H1 (cell line): ENCODE measurements around the gene TEX51. TPM values are rescaled to one million over a fixed set of nuclear protein-coding genes. Genes with fewer than 3 reads are reported as not detected.

Source experiments
- CTCF ChIA-PET: fragments of 300-600 bp; sonication (Branson Sonifier 250); formaldehyde crosslinking; loops from one replicate; lab custom pipeline; 2021; ENCODE audit not compliant: partially characterized antibody; lab: Charles Lee
- POLR2A ChIA-PET: fragments of 300-600 bp; sonication (Branson Sonifier 250); formaldehyde crosslinking; loops from one replicate; lab custom pipeline; 2021; ENCODE audit warnings: inconsistent platforms; ENCODE audit not compliant: partially characterized antibody; lab: Charles Lee
- DNase-seq, 2 experiments: peaks; one replicate each; pipeline versions ENCODE4 v3.0.0 to v3.0.0-alpha.2; 2010 to 2022; ENCODE audit warnings: low spot score in 2 of 2, low read depth in 1 of 2, mixed read lengths in 1 of 2
- FAIRE-seq: peaks from 2 replicates; lab custom pipeline; 2011; peaks lifted over from hg19 to GRCh38; lab: Jason Lieb, UNC
- H2AFZ ChIP-seq: 2 replicates; pipeline ENCODE4 v1.8.1; 2012; ENCODE audit warnings: low read length, inconsistent platforms
- H2AK5ac ChIP-seq: 2 replicates; pipeline ENCODE4 v1.6.1; 2013; ENCODE audit warnings: low read depth, low read length
- H2BK120ac ChIP-seq: replicated peaks from 2 replicates; pipeline ENCODE3; 2013; ENCODE audit warnings: low read depth, low read length, inconsistent platforms
- H2BK12ac ChIP-seq: 2 replicates; pipeline ENCODE4 v1.6.1; 2013; ENCODE audit warnings: low read depth, low read length
- H2BK15ac ChIP-seq: 2 replicates; pipeline ENCODE4 v1.6.1; 2013; ENCODE audit warnings: low read length
- H2BK20ac ChIP-seq: 2 replicates; pipeline ENCODE4 v1.6.1; 2013; ENCODE audit warnings: low read length
- H2BK5ac ChIP-seq: 2 replicates; pipeline ENCODE4 v1.6.1; 2013; ENCODE audit warnings: low read depth, low read length
- H3K14ac ChIP-seq: 2 replicates; pipeline ENCODE4 v1.6.1; 2013; ENCODE audit warnings: inconsistent platforms; ENCODE audit not compliant: insufficient read length
- H3K18ac ChIP-seq: 2 replicates; pipeline ENCODE4 v1.6.1; 2013; ENCODE audit warnings: low read length; ENCODE audit errors: extremely low read depth
- H3K23ac ChIP-seq: 2 replicates; pipeline ENCODE4 v1.6.1; 2013; ENCODE audit warnings: inconsistent platforms; ENCODE audit not compliant: insufficient read length
- H3K23me2 ChIP-seq: 2 replicates; pipeline ENCODE4 v1.6.1; 2013; ENCODE audit warnings: low read depth, low read length
- H3K27ac ChIP-seq: 2 replicates; pipeline ENCODE4 v1.6.1; 2011; ENCODE audit warnings: low read depth, low read length, inconsistent platforms
- H3K27me3 ChIP-seq, 4 experiments: replicated peaks in 1 of 4; 1 replicate in 1 of 4; 2 replicates in 3 of 4; pipeline versions ENCODE4 v1.6.1 to v1.8.1; 2011 to 2013; ENCODE audit warnings: low read length in 3 of 4, mild to moderate bottlenecking in 3 of 4, inconsistent platforms in 2 of 4, mixed read lengths in 2 of 4, moderate library complexity in 1 of 4; ENCODE audit not compliant: control insufficient read depth in 3 of 4, insufficient read depth in 3 of 4; ENCODE audit errors: extremely low read depth in 1 of 4
- H3K36me3 ChIP-seq, 4 experiments: 2 replicates each; pipeline versions ENCODE4 v1.6.1 to v1.8.1; 2011 to 2013; ENCODE audit warnings: mild to moderate bottlenecking in 4 of 4, low read length in 3 of 4, moderate library complexity in 2 of 4, control low read depth in 1 of 4, inconsistent platforms in 1 of 4; ENCODE audit not compliant: insufficient read depth in 4 of 4, control insufficient read depth in 2 of 4
- H3K4ac ChIP-seq: replicated peaks from 2 replicates; pipeline ENCODE3; 2013; ENCODE audit warnings: low read length, low read depth, mixed read lengths, inconsistent platforms; ENCODE audit not compliant: insufficient read length
- H3K4me1 ChIP-seq, 4 experiments: replicated peaks in 1 of 4; 1 replicate in 1 of 4; 2 replicates in 3 of 4; pipeline versions ENCODE4 v1.6.1 to v1.8.1; 2011 to 2013; ENCODE audit warnings: low read length in 3 of 4, inconsistent platforms in 2 of 4, mixed read lengths in 1 of 4; ENCODE audit not compliant: insufficient read depth in 4 of 4, control insufficient read depth in 3 of 4
- H3K4me2 ChIP-seq, 2 experiments: 2 replicates each; pipeline versions ENCODE4 v1.6.1 to v1.8.1; 2011 to 2013; ENCODE audit warnings: low read depth in 2 of 2, low read length in 2 of 2, control low read depth in 1 of 2, inconsistent platforms in 1 of 2, mild to moderate bottlenecking in 1 of 2; ENCODE audit not compliant: insufficient read depth in 1 of 2
- H3K4me3 ChIP-seq, 4 experiments: fragments of 200-600, 300-600 bp in 1 of 4; sonication (generic), shearing (Covaris generic), sonication (Bioruptor Twin) in 1 of 4; 2 replicates each; pipeline versions ENCODE4 v1.5.1 to v1.8.1; 2011 to 2016; ENCODE audit warnings: low read length in 4 of 4, low read depth in 3 of 4, control low read depth in 2 of 4, inconsistent platforms in 2 of 4, mild to moderate bottlenecking in 2 of 4, mixed read lengths in 1 of 4, moderate library complexity in 1 of 4; ENCODE audit not compliant: insufficient read depth in 2 of 4; ENCODE audit errors: extremely low read depth in 1 of 4
- H3K56ac ChIP-seq: replicated peaks from 2 replicates; pipeline ENCODE3; 2013; ENCODE audit warnings: low read depth, mild to moderate bottlenecking, mixed read lengths, low read length, inconsistent platforms; ENCODE audit not compliant: insufficient read length
- H3K79me1 ChIP-seq: 2 replicates; pipeline ENCODE4 v1.6.1; 2013; ENCODE audit warnings: low read depth, low read length, control low read depth
- H3K79me2 ChIP-seq, 2 experiments: 2 replicates each; pipeline versions ENCODE4 v1.6.1 to v1.8.1; 2012 to 2013; ENCODE audit warnings: low read length in 2 of 2, mild to moderate bottlenecking in 2 of 2, inconsistent platforms in 1 of 2; ENCODE audit not compliant: insufficient read depth in 2 of 2, control insufficient read depth in 1 of 2
- H3K9ac ChIP-seq, 4 experiments: replicated peaks in 1 of 4; 1 replicate in 1 of 4; 2 replicates in 3 of 4; pipeline versions ENCODE4 v1.6.1 to v1.8.1; 2011 to 2013; ENCODE audit warnings: low read depth in 3 of 4, low read length in 3 of 4, control low read depth in 2 of 4, mild to moderate bottlenecking in 2 of 4, moderate library complexity in 2 of 4, inconsistent platforms in 1 of 4; ENCODE audit errors: extremely low read depth in 1 of 4
- H3K9me3 ChIP-seq, 2 experiments: 2 replicates each; pipeline versions ENCODE4 v1.6.1 to v1.8.1; 2012 to 2013; ENCODE audit warnings: mild to moderate bottlenecking in 2 of 2, moderate library complexity in 2 of 2, control low read depth in 1 of 2, inconsistent platforms in 1 of 2, low read depth in 1 of 2, low read length in 1 of 2, mixed read lengths in 1 of 2; ENCODE audit not compliant: insufficient read depth in 2 of 2
- H4K20me1 ChIP-seq, 2 experiments: replicated peaks in 1 of 2; 2 replicates each; pipeline versions ENCODE3 to v1.8.1; 2011 to 2013; ENCODE audit warnings: inconsistent platforms in 2 of 2, low read length in 2 of 2, mild to moderate bottlenecking in 1 of 2; ENCODE audit not compliant: insufficient read depth in 2 of 2, control insufficient read depth in 1 of 2
- H4K5ac ChIP-seq: 2 replicates; pipeline ENCODE4 v1.6.1; 2013; ENCODE audit warnings: low read length, low read depth, mixed read lengths, inconsistent platforms; ENCODE audit not compliant: insufficient read length
- H4K8ac ChIP-seq: 2 replicates; pipeline ENCODE4 v1.8.0; 2013; ENCODE audit warnings: mild to moderate bottlenecking, moderate library complexity, low read length, inconsistent platforms; ENCODE audit not compliant: insufficient read depth; ENCODE audit errors: extremely low read depth
- H4K91ac ChIP-seq: replicated peaks from 2 replicates; pipeline ENCODE3; 2013; ENCODE audit warnings: low read length, mixed read lengths, inconsistent platforms; ENCODE audit not compliant: insufficient read length
- ASH2L ChIP-seq: fragments of 200-600, 300-600 bp; sonication (generic); IDR thresholded peaks from one replicate; pipeline ENCODE4 v1.7.1; 2017; ENCODE audit warnings: low read length
- POLR2AphosphoS5 ChIP-seq: IDR thresholded peaks from 2 replicates; pipeline ENCODE4 v1.6.1; 2011; ENCODE audit warnings: low read depth, low read length
- WGBS, 2 experiments: shearing (Covaris generic) in 1 of 2; methylation state at CpG; one replicate each; pipeline versions ENCODE4 v1.1.6 to v1.1.7; 2013 to 2015; ENCODE audit warnings: low lambda C conversion rate in 2 of 2, mixed read lengths in 2 of 2, inconsistent platforms in 1 of 2, low coverage in 1 of 2, missing lambda C conversion rate in 1 of 2; ENCODE audit not compliant: insufficient replicate concordance in 2 of 2, insufficient coverage in 1 of 2, insufficient read length in 1 of 2; ENCODE audit errors: extremely low coverage in 1 of 2, missing lambda C conversion rate in 1 of 2; 5-methylcytosine and 5-hydroxymethylcytosine counted together
- polyA plus RNA-seq, 7 experiments: library from polyadenylated mRNA; depleted of rRNA in 3 of 7; stranded (reverse) in 5 of 7; unstranded in 2 of 7; fragments of >200 nt in 5 of 7; fragments of 200-250 nt in 2 of 7; gene quantifications; 1 replicate in 5 of 7; 2 replicates in 1 of 7; 4 replicates in 1 of 7; pipeline versions ENCODE4 v1.2.1 to v1.2.3, GENCODE V29; 2011 to 2013; ENCODE audit warnings: missing spikeins in 2 of 7, mixed read lengths in 2 of 7
- total RNA-seq: library from RNA; stranded (reverse); fragmentation: NEBNext Ultra II Directional; extraction: Animal tissue kit (Norgen Biotek cat#: 25700); gene quantifications from 2 replicates; pipeline ENCODE4 v1.2.1, GENCODE V29; 2021

TEX51 gene
- total and polyA plus RNA-seq, 2 of the 8 experiments (the other 6 are each of a cell fraction or from before 2014, with no cell fraction given), result not detected

GRCh38 chr2:126876631-126877030, 22.1 kb upstream of the TEX51 start:
- TF ChIP-seq POLR2AphosphoS5, result no peak
- TF ChIP-seq ASH2L, result peak; percentile 35
- TF ChIP-seq, all 59 proteins: peak for 1
- Histone ChIP-seq H3K4me1 (peaks cover 0 to 11% (median 5%) of the 10 kb centered on the region in 4 experiments; a peak in 5 of 7 replicates), H2AK5ac (no peak overlapping the region), H3K4me2 (peak overlapping the region in 1 of 2 experiments; percentile 23; a peak in 1 of 4 replicates), H3K18ac (no peak overlapping the region), H2BK120ac (no peak overlapping the region), H4K5ac (no peak overlapping the region), H2BK5ac (no peak overlapping the region), H3K9me3 (no peaks in the 10 kb centered on the region; a peak in 1 of 4 replicates), H3K79me1 (no peaks in the 10 kb centered on the region), H4K8ac (no peak overlapping the region), H3K36me3 (no peaks in the 10 kb centered on the region), H3K23me2 (peaks cover 9% of the 10 kb centered on the region; the same call in 1 of the 2 replicates), H3K56ac (no peak overlapping the region), H4K91ac (no peak overlapping the region), H3K14ac (no peak overlapping the region), H2BK15ac (no peak overlapping the region), H3K27ac (no peak overlapping the region), H3K9ac (no peak overlapping the region), H3K4me3 (no peak overlapping the region; a peak in 1 of 8 replicates), H2BK20ac (no peak overlapping the region), H2BK12ac (no peak overlapping the region; the same call in 1 of the 2 replicates), H3K79me2 (no peaks in the 10 kb centered on the region), H4K20me1 (peaks cover 0 to 5% of the 10 kb centered on the region in 2 experiments), H2AFZ (peak overlapping the region; percentile 74; the same call in 1 of the 2 replicates), H3K4ac (no peak overlapping the region), H3K23ac (no peak overlapping the region), H3K27me3 (no peaks in the 10 kb centered on the region)
- DNase-seq, result no peak
- POLR2A ChIA-PET, result no interaction called here
- WGBS, 2 experiments, result 74% methylated on average over 4 of the region's 4 CpGs; no CpG with 5 or more reads in 1 of the 2 experiments
- CTCF ChIA-PET, result interaction anchor here (1.0 to 4.8 kb wide), 3 partner anchors 8 to 98 kb away, joined by 3 to 23 read pairs (median 3); no protein-coding TSS in a partner anchor
- FAIRE-seq, result no peak
